ENCODE results near the gene NCKAP1.

- TF ChIP-seq, protein P1, sequence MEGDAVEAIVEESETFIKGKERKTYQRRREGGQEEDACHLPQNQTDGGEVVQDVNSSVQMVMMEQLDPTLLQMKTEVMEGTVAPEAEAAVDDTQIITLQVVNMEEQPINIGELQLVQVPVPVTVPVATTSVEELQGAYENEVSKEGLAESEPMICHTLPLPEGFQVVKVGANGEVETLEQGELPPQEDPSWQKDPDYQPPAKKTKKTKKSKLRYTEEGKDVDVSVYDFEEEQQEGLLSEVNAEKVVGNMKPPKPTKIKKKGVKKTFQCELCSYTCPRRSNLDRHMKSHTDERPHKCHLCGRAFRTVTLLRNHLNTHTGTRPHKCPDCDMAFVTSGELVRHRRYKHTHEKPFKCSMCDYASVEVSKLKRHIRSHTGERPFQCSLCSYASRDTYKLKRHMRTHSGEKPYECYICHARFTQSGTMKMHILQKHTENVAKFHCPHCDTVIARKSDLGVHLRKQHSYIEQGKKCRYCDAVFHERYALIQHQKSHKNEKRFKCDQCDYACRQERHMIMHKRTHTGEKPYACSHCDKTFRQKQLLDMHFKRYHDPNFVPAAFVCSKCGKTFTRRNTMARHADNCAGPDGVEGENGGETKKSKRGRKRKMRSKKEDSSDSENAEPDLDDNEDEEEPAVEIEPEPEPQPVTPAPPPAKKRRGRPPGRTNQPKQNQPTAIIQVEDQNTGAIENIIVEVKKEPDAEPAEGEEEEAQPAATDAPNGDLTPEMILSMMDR (IDR thresholded peaks at IDR 0.05 in 2 of 3, conservative IDR thresholded peaks at IDR 0.05 in 1 of 3; ENCODE audit: borderline replicate concordance in 1 of 3, insufficient read depth in 1 of 3, low read depth in 2 of 3, low read length in 2 of 3), result no peak
- TF ChIP-seq POLR2AphosphoS5 (IDR thresholded peaks at IDR 0.05; ENCODE audit: low read depth, low read length) (no peak), EZH2 (IDR thresholded peaks at IDR 0.05) (no peak), TCF7L2 (IDR thresholded peaks at IDR 0.05; ENCODE audit: borderline replicate concordance, extremely low read depth, insufficient read depth, insufficient read length) (no peak), RAD21 (IDR thresholded peaks at IDR 0.05; ENCODE audit: low read depth) (no peak), CEBPB (IDR thresholded peaks at IDR 0.05; ENCODE audit: low read depth) (no peak), SP1 (IDR thresholded peaks at IDR 0.05; ENCODE audit: low read depth) (no peak), POLR2A (IDR thresholded peaks at IDR 0.05; ENCODE audit: borderline replicate concordance, extremely low read depth, insufficient read depth, insufficient read length) (no peak), EZH2phosphoT487 (IDR thresholded peaks at IDR 0.05; ENCODE audit: borderline replicate concordance) (no peak)
- TF ChIP-seq, protein P2, sequence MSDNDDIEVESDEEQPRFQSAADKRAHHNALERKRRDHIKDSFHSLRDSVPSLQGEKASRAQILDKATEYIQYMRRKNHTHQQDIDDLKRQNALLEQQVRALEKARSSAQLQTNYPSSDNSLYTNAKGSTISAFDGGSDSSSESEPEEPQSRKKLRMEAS (IDR thresholded peaks at IDR 0.05), result no peak
Measured at GRCh38 chr2:182866095-182866460, 172.2 kb downstream of the NCKAP1 start.
